Trophoblast cell (in vitro differentiated cells and primary cell): ENCODE data around the gene WIPF1.
"Not testable (repeated sequence)": the region's sequence is repeated elsewhere in the genome, so short reads cannot be mapped to it uniquely, and the experiment has no call there.

Experiments
- DNase-seq, 2 donors: peaks; one replicate each; pipeline ENCODE4 v3.0.0-alpha.2; 2016
- H2AFZ ChIP-seq: 2 replicates; pipeline ENCODE4 v1.6.1; 2013; ENCODE audit warnings: low read length, moderate library complexity, mild to moderate bottlenecking; ENCODE audit not compliant: insufficient read depth, poor library complexity
- H2AK5ac ChIP-seq: 2 replicates; pipeline ENCODE4 v1.6.1; 2013; ENCODE audit warnings: mild to moderate bottlenecking, low read length
- H2BK120ac ChIP-seq: 2 replicates; pipeline ENCODE4 v1.6.1; 2013; ENCODE audit warnings: low read length, mild to moderate bottlenecking, moderate library complexity; ENCODE audit not compliant: insufficient read depth, poor library complexity
- H2BK12ac ChIP-seq: 2 replicates; pipeline ENCODE4 v1.6.1; 2013; ENCODE audit warnings: mild to moderate bottlenecking, low read length, moderate library complexity
- H2BK5ac ChIP-seq: 2 replicates; pipeline ENCODE4 v1.6.1; 2013; ENCODE audit warnings: low read length, low read depth, moderate library complexity, mild to moderate bottlenecking; ENCODE audit not compliant: poor library complexity
- H3K14ac ChIP-seq: 2 replicates; pipeline ENCODE4 v1.6.1; 2013; ENCODE audit warnings: mild to moderate bottlenecking, low read length
- H3K18ac ChIP-seq: 2 replicates; pipeline ENCODE4 v1.6.1; 2013; ENCODE audit warnings: mild to moderate bottlenecking, low read length
- H3K23ac ChIP-seq: 2 replicates; pipeline ENCODE4 v1.6.1; 2013; ENCODE audit warnings: low read length
- H3K27ac ChIP-seq: 2 replicates; pipeline ENCODE4 v1.5.1; 2013; ENCODE audit warnings: low read depth, mild to moderate bottlenecking, inconsistent platforms, low read length, moderate library complexity
- H3K27me3 ChIP-seq: 2 replicates; pipeline ENCODE4 v1.6.1; 2013; ENCODE audit warnings: inconsistent platforms, mild to moderate bottlenecking, low read length, moderate library complexity; ENCODE audit not compliant: insufficient read depth
- H3K36me3 ChIP-seq, 2 experiments: 1 replicate in 1 of 2; 2 replicates in 1 of 2; pipeline ENCODE4 v1.6.1; 2013; ENCODE audit warnings: low read length in 2 of 2, mild to moderate bottlenecking in 2 of 2, moderate library complexity in 1 of 2; ENCODE audit not compliant: insufficient read depth in 2 of 2, control insufficient read depth in 1 of 2
- H3K4ac ChIP-seq: 2 replicates; pipeline ENCODE4 v1.6.1; 2013; ENCODE audit warnings: low read depth, mild to moderate bottlenecking, low read length, moderate library complexity
- H3K4me1 ChIP-seq, 2 experiments: 1 replicate in 1 of 2; 2 replicates in 1 of 2; pipeline ENCODE4 v1.6.1; 2013; ENCODE audit warnings: low read length in 2 of 2, mild to moderate bottlenecking in 2 of 2, moderate library complexity in 1 of 2; ENCODE audit not compliant: insufficient read depth in 2 of 2, control insufficient read depth in 1 of 2
- H3K4me2 ChIP-seq: 2 replicates; pipeline ENCODE4 v1.6.1; 2013; ENCODE audit warnings: inconsistent platforms, mild to moderate bottlenecking, low read length, moderate library complexity
- H3K4me3 ChIP-seq: 2 replicates; pipeline ENCODE4 v1.5.1; 2013; ENCODE audit warnings: mild to moderate bottlenecking, low read depth, low read length, inconsistent platforms
- H3K79me1 ChIP-seq: one replicate; pipeline ENCODE4 v1.6.1; 2013; ENCODE audit warnings: low read length
- H3K79me2 ChIP-seq: 2 replicates; pipeline ENCODE4 v1.6.1; 2013; ENCODE audit warnings: low read length, mild to moderate bottlenecking; ENCODE audit not compliant: control insufficient read depth, insufficient read depth, poor library complexity
- H3K9ac ChIP-seq: 2 replicates; pipeline ENCODE4 v1.6.1; 2013; ENCODE audit warnings: mild to moderate bottlenecking, low read length
- H3K9me3 ChIP-seq: 2 replicates; pipeline ENCODE4 v1.6.1; 2013; ENCODE audit warnings: low read depth, mild to moderate bottlenecking, control low read depth, inconsistent platforms, low read length; ENCODE audit not compliant: insufficient read depth
- H4K12ac ChIP-seq: 2 replicates; pipeline ENCODE4 v1.6.1; 2013; ENCODE audit warnings: low read depth, mild to moderate bottlenecking, low read length, moderate library complexity
- H4K8ac ChIP-seq: 2 replicates; pipeline ENCODE4 v1.6.1; 2013; ENCODE audit warnings: low read depth, mild to moderate bottlenecking, low read length, moderate library complexity
- H4K91ac ChIP-seq: one replicate; pipeline ENCODE4 v1.6.1; 2013; ENCODE audit warnings: low read depth, mild to moderate bottlenecking, low read length, moderate library complexity
- WGBS: extraction: QIAGEN DNeasy Blood & Tissue Kit; methylation state at CpG from one replicate; pipeline ENCODE4 v1.1.7; 2013; ENCODE audit warnings: missing lambda C conversion rate; ENCODE audit not compliant: insufficient read length, insufficient coverage; ENCODE audit errors: extremely low coverage; 5-methylcytosine and 5-hydroxymethylcytosine counted together

Gene WIPF1

GRCh38 chr2:174548646-174549045 is 49.0 kb downstream of the WIPF1 start:
- H2BK120ac ChIP-seq, H2AFZ ChIP-seq, H3K27me3 ChIP-seq, H3K79me2 ChIP-seq, H3K23ac ChIP-seq, H2AK5ac ChIP-seq, H3K4me2 ChIP-seq, H3K79me1 ChIP-seq, H3K9ac ChIP-seq, H3K4ac ChIP-seq, H4K91ac ChIP-seq, H3K9me3 ChIP-seq, H4K8ac ChIP-seq, H3K4me1 ChIP-seq, H3K36me3 ChIP-seq, H2BK5ac ChIP-seq, H3K18ac ChIP-seq, H4K12ac ChIP-seq, H3K14ac ChIP-seq, DNase-seq, H3K27ac ChIP-seq, H3K4me3 ChIP-seq, H2BK12ac ChIP-seq: not testable (repeated sequence)
- WGBS: no CpG with 5 or more reads among the region's 24 CpGs

DNA sequence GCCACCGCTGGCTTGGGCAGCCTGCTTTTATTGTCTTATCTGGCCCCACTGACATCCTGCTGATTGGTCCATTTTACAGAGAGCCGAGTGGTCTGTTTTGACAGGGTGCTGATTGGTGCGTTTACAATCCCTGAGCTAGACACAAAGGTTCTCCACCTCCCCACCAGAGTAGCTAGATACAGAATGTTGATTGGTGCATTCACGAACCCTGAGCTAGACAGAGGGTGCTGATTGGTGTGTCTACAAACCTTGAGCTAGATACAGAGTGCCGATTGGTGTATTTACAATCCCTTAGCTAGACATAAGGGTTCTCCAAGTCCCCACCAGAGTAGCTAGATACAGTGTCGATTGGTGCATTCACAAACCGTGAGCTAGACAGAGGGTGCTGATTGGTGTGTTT is 49.6 kb downstream of the WIPF1 start:
- H3K23ac ChIP-seq, H2BK5ac ChIP-seq, H2AFZ ChIP-seq, H4K8ac ChIP-seq, H2BK120ac ChIP-seq, H3K18ac ChIP-seq, H3K4me2 ChIP-seq, H3K27ac ChIP-seq, H3K9ac ChIP-seq, H2BK12ac ChIP-seq, H3K36me3 ChIP-seq, H3K14ac ChIP-seq, H2AK5ac ChIP-seq, H3K9me3 ChIP-seq, DNase-seq, H3K79me1 ChIP-seq, H4K91ac ChIP-seq, H4K12ac ChIP-seq, H3K79me2 ChIP-seq, H3K27me3 ChIP-seq, H3K4me3 ChIP-seq, H3K4ac ChIP-seq, H3K4me1 ChIP-seq: not testable (repeated sequence)
- WGBS: no CpG with 5 or more reads among the region's 7 CpGs

DNA sequence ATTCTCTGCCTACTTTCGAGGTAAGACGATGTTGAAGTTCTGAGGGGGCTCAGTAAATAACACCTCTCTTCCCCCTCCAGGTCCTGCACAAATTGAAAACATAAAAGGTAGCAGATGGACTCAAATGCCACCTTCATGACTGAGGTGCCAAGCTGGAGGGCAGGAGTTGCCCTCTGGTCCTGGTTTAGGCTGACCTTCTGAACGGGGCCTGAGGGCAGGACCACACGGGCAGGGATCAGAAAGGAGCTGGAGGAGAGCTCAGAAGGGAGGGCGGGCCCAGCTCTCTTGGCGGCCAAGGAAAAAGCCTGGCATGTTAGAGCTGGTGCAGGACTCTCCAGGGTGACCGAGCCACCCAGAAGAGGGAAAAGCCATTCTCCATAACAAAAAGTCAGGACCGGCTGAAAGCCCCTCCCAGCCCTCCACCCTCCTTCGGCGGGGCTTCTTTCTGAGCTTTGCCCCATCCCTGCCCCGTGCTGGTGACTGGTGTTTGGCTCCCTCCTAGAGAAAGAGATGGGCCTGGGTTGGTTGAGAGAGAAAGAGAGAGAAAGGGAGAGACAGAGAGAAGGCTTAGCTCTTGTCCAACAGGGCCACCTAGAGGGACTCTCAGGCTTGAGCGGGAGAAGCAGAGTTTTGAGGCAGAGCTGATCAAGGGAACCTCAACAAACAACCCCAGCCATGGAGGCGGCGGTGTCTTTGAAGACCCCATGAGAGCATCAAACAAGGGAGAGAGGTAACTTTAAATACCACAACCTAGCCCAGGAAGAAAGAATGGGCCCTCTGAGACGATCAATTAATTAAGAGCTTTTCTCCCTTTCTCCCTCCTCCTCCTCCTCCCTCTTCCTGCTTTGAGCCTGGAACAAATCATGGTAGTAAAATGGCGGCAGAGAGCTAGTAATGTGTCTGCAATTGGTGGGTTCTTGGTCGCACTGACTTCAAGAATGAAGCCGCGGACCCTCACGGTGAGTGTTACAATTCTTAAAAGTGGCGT is 50.8 kb downstream of the WIPF1 start:
- peak overlapping the region; percentile 73 for H4K91ac ChIP-seq
- no peak overlapping the region for H3K4me2 ChIP-seq
- H3K18ac ChIP-seq: no peak overlapping the region
- no peak overlapping the region for H3K4ac ChIP-seq
- peak overlapping the region; percentile 79 for H2BK120ac ChIP-seq
- WGBS: no CpG with 5 or more reads among the region's 21 CpGs
- no peak overlapping the region for H3K23ac ChIP-seq
- peak; percentile 57 to 79 for DNase-seq
- peak overlapping the region; percentile 95 for H2BK12ac ChIP-seq
- peaks cover 4% of the 10 kb centered on the region for H3K79me1 ChIP-seq
- H3K9me3 ChIP-seq: no peaks in the 10 kb centered on the region
- H3K36me3 ChIP-seq: no peaks in the 10 kb centered on the region
- H4K8ac ChIP-seq: peak overlapping the region; percentile 82
- H2AFZ ChIP-seq: no peak overlapping the region
- H3K4me3 ChIP-seq: no peak overlapping the region
- no peak overlapping the region for H3K27ac ChIP-seq
- H3K4me1 ChIP-seq: peaks cover 6 to 8% of the 10 kb centered on the region in 2 experiments
- no peak overlapping the region for H3K9ac ChIP-seq
- peak overlapping the region; percentile 39 for H2BK5ac ChIP-seq
- peak overlapping the region; percentile 60 for H3K14ac ChIP-seq
- H4K12ac ChIP-seq: peak overlapping the region; percentile 44
- H3K27me3 ChIP-seq: no peaks in the 10 kb centered on the region
- H3K79me2 ChIP-seq: no peaks in the 10 kb centered on the region
- H2AK5ac ChIP-seq: peak overlapping the region; percentile 97

- H3K4ac ChIP-seq: no peak overlapping the region
- no peaks in the 10 kb centered on the region for H3K79me2 ChIP-seq
- H3K9me3 ChIP-seq: no peaks in the 10 kb centered on the region
- no peak overlapping the region for H3K27ac ChIP-seq
- WGBS: no CpG with 5 or more reads among the region's 3 CpGs
- no peak overlapping the region for H3K4me3 ChIP-seq
- H3K27me3 ChIP-seq: no peaks in the 10 kb centered on the region
- peaks cover 6% of the 10 kb centered on the region for H3K79me1 ChIP-seq
- H3K23ac ChIP-seq: no peak overlapping the region
- H3K9ac ChIP-seq: no peak overlapping the region
- H4K12ac ChIP-seq: no peak overlapping the region
- H2BK120ac ChIP-seq: no peak overlapping the region
- no peak overlapping the region for H3K4me2 ChIP-seq
- H2BK5ac ChIP-seq: no peak overlapping the region
- no peak overlapping the region for H2BK12ac ChIP-seq
- no peak for DNase-seq
- H3K36me3 ChIP-seq: no peaks in the 10 kb centered on the region
- H3K18ac ChIP-seq: no peak overlapping the region
- H3K14ac ChIP-seq: no peak overlapping the region
- no peak overlapping the region for H4K8ac ChIP-seq
- no peak overlapping the region for H4K91ac ChIP-seq
- H2AK5ac ChIP-seq: no peak overlapping the region
- H2AFZ ChIP-seq: no peak overlapping the region
- peaks cover 8 to 12% of the 10 kb centered on the region in 2 experiments for H3K4me1 ChIP-seq
Measured at GRCh38 chr2:174545240-174545639, 52.4 kb downstream of the WIPF1 start.
